H9 (cell line): ENCODE data around the gene TADA2B. TPM values are rescaled to one million over a fixed set of nuclear protein-coding genes. Genes with fewer than 3 reads are reported as not detected.

Source experiments
- DNase-seq: peaks from one replicate; pipeline ENCODE4 v3.0.0-alpha.2; 2017
- H2AFZ ChIP-seq: one replicate; pipeline ENCODE4 v1.6.1; 2013; ENCODE audit warnings: mild to moderate bottlenecking, low read length, control low read depth, moderate library complexity
- H2AK5ac ChIP-seq: 2 replicates; pipeline ENCODE4 v1.6.1; 2013; ENCODE audit warnings: low read length, control low read depth, mixed read lengths; ENCODE audit not compliant: insufficient read length
- H2BK120ac ChIP-seq: one replicate; pipeline ENCODE4 v1.6.1; 2013; ENCODE audit warnings: low read depth, mild to moderate bottlenecking, low read length, control low read depth, inconsistent platforms; ENCODE audit not compliant: poor library complexity, severe bottlenecking
- H2BK12ac ChIP-seq: 2 replicates; pipeline ENCODE4 v1.6.1; 2013; ENCODE audit warnings: low read length, control low read depth, mixed read lengths, low read depth; ENCODE audit not compliant: insufficient read length
- H2BK15ac ChIP-seq: 2 replicates; pipeline ENCODE4 v1.6.1; 2013; ENCODE audit warnings: low read depth, low read length, control low read depth
- H2BK20ac ChIP-seq: one replicate; pipeline ENCODE4 v1.6.1; 2013; ENCODE audit warnings: low read depth, mild to moderate bottlenecking, low read length, control low read depth, inconsistent platforms; ENCODE audit not compliant: poor library complexity, severe bottlenecking
- H2BK5ac ChIP-seq: 2 replicates; pipeline ENCODE4 v1.6.1; 2013; ENCODE audit warnings: low read length, control low read depth, mixed read lengths; ENCODE audit not compliant: insufficient read length
- H3K14ac ChIP-seq: 2 replicates; pipeline ENCODE4 v1.6.1; 2013; ENCODE audit warnings: low read length, control low read depth; ENCODE audit not compliant: insufficient read depth
- H3K18ac ChIP-seq: 2 replicates; pipeline ENCODE4 v1.6.1; 2013; ENCODE audit warnings: low read depth, mild to moderate bottlenecking, mixed read lengths, low read length, control low read depth; ENCODE audit not compliant: insufficient read length
- H3K23ac ChIP-seq: 2 replicates; pipeline ENCODE4 v1.6.1; 2013; ENCODE audit warnings: low read length, control low read depth, mixed read lengths, low read depth; ENCODE audit not compliant: insufficient read length
- H3K23me2 ChIP-seq: 2 replicates; pipeline ENCODE4 v1.6.1; 2013; ENCODE audit warnings: low read depth, mild to moderate bottlenecking, mixed read lengths, low read length, control low read depth; ENCODE audit not compliant: insufficient read length, poor library complexity, severe bottlenecking
- H3K27ac ChIP-seq: 2 replicates; pipeline ENCODE4 v1.5.1; 2013; ENCODE audit warnings: low read length, control low read depth, mixed read lengths, low read depth; ENCODE audit not compliant: insufficient read length
- H3K27me3 ChIP-seq: 2 replicates; pipeline ENCODE4 v1.6.1; 2013; ENCODE audit warnings: low read length, control low read depth, inconsistent platforms; ENCODE audit not compliant: insufficient read depth
- H3K4ac ChIP-seq: 2 replicates; pipeline ENCODE4 v1.6.1; 2013; ENCODE audit warnings: low read depth, mild to moderate bottlenecking, control low read depth, inconsistent platforms, low read length, moderate library complexity
- H3K4me1 ChIP-seq: 2 replicates; pipeline ENCODE4 v1.6.1; 2013; ENCODE audit warnings: low read length, control low read depth, inconsistent platforms; ENCODE audit not compliant: insufficient read depth
- H3K4me2 ChIP-seq: 2 replicates; pipeline ENCODE4 v1.6.1; 2013; ENCODE audit warnings: low read length, control low read depth, mixed read lengths; ENCODE audit not compliant: insufficient read length, insufficient read depth
- H3K56ac ChIP-seq: 2 replicates; pipeline ENCODE4 v1.6.1; 2013; ENCODE audit warnings: low read depth, mild to moderate bottlenecking, mixed read lengths, low read length, control low read depth; ENCODE audit not compliant: insufficient read length
- H3K79me1 ChIP-seq: 2 replicates; pipeline ENCODE4 v1.6.1; 2013; ENCODE audit warnings: low read depth, mild to moderate bottlenecking, moderate library complexity, low read length, control low read depth, inconsistent platforms; ENCODE audit not compliant: insufficient read depth, poor library complexity, severe bottlenecking
- H3K79me2 ChIP-seq: 2 replicates; pipeline ENCODE4 v1.6.1; 2013; ENCODE audit warnings: low read length, control low read depth, inconsistent platforms; ENCODE audit not compliant: insufficient read depth
- H3K9ac ChIP-seq: 2 replicates; pipeline ENCODE4 v1.6.1; 2013; ENCODE audit warnings: low read length, control low read depth, mixed read lengths; ENCODE audit not compliant: insufficient read length; ENCODE audit errors: extremely low read depth
- H3K9me3 ChIP-seq: one replicate; pipeline ENCODE4 v1.6.1; 2013; ENCODE audit warnings: low read depth, low read length, inconsistent platforms; ENCODE audit not compliant: control insufficient read depth
- H3T11ph ChIP-seq: one replicate; pipeline ENCODE4 v1.6.1; 2013; ENCODE audit warnings: mild to moderate bottlenecking, low read length, control low read depth, inconsistent platforms
- H4K20me1 ChIP-seq: one replicate; pipeline ENCODE4 v1.6.1; 2013; ENCODE audit not compliant: control insufficient read depth, insufficient read length, insufficient read depth
- H4K5ac ChIP-seq: 2 replicates; pipeline ENCODE4 v1.6.1; 2013; ENCODE audit warnings: low read depth, mild to moderate bottlenecking, mixed read lengths, low read length, control low read depth; ENCODE audit not compliant: insufficient read length
- H4K8ac ChIP-seq: replicated peaks from 2 replicates; pipeline ENCODE4 v1.6.1; 2013; ENCODE audit warnings: low read length, control low read depth, mixed read lengths, low read depth; ENCODE audit not compliant: insufficient read length
- H4K91ac ChIP-seq: 2 replicates; pipeline ENCODE4 v1.6.1; 2013; ENCODE audit warnings: low read depth, mild to moderate bottlenecking, moderate library complexity, mixed read lengths, low read length, control low read depth; ENCODE audit not compliant: insufficient read length
- H3K27ac Mint-ChIP-seq, 3 experiments: 2 replicates in 2 of 3; 3 replicates in 1 of 3; pipeline ENCODE4 v1.8.0; 2020 to 2021; ENCODE audit warnings: mixed read lengths in 3 of 3, mild to moderate bottlenecking in 1 of 3, moderate library complexity in 1 of 3
- H3K27me3 Mint-ChIP-seq: 2 replicates; pipeline ENCODE4 v1.8.0; 2021; ENCODE audit warnings: low read depth, mild to moderate bottlenecking, moderate library complexity, mixed read lengths
- H3K36me3 Mint-ChIP-seq, 3 experiments: 2 replicates in 2 of 3; 3 replicates in 1 of 3; pipeline ENCODE4 v1.8.0; 2020 to 2021; ENCODE audit warnings: low read depth in 3 of 3, mixed read lengths in 3 of 3; ENCODE audit not compliant: insufficient read depth in 1 of 3
- H3K4me1 Mint-ChIP-seq, 2 experiments: 2 replicates each; pipeline ENCODE4 v1.8.0; 2020; ENCODE audit warnings: mixed read lengths in 2 of 2
- H3K4me3 Mint-ChIP-seq, 2 experiments: 2 replicates in 1 of 2; 3 replicates in 1 of 2; pipeline ENCODE4 v1.8.0; 2020 to 2021; ENCODE audit warnings: mild to moderate bottlenecking in 2 of 2, mixed read lengths in 2 of 2, moderate library complexity in 1 of 2
- H3K9me3 Mint-ChIP-seq, 2 experiments: 2 replicates in 1 of 2; 3 replicates in 1 of 2; pipeline ENCODE4 v1.8.0; 2020; ENCODE audit warnings: mild to moderate bottlenecking in 2 of 2, mixed read lengths in 2 of 2, moderate library complexity in 1 of 2
- WGBS: extraction: QIAGEN DNeasy Blood & Tissue Kit; methylation state at CpG from one replicate; pipeline ENCODE4 v1.1.7; 2013; ENCODE audit warnings: missing lambda C conversion rate, low lambda C conversion rate, mixed read lengths; ENCODE audit not compliant: insufficient read length; ENCODE audit errors: extremely low coverage; 5-methylcytosine and 5-hydroxymethylcytosine counted together
- total RNA-seq: library from RNA; stranded (reverse); gene quantifications from 2 replicates; pipeline ENCODE4 v1.2.1, GENCODE V29; 2021
- TF ChIP-seq, protein P1 (sequence below): fragments of 200-600 bp; sonication (generic); conservative IDR thresholded peaks from 3 replicates; pipeline ENCODE4 v1.8.0; 2021; ENCODE audit warnings: antibody characterized with exemption, mild to moderate bottlenecking

Gene TADA2B
- total RNA-seq, 1 experiment from 2014 or later = 14.0 TPM

DNA sequence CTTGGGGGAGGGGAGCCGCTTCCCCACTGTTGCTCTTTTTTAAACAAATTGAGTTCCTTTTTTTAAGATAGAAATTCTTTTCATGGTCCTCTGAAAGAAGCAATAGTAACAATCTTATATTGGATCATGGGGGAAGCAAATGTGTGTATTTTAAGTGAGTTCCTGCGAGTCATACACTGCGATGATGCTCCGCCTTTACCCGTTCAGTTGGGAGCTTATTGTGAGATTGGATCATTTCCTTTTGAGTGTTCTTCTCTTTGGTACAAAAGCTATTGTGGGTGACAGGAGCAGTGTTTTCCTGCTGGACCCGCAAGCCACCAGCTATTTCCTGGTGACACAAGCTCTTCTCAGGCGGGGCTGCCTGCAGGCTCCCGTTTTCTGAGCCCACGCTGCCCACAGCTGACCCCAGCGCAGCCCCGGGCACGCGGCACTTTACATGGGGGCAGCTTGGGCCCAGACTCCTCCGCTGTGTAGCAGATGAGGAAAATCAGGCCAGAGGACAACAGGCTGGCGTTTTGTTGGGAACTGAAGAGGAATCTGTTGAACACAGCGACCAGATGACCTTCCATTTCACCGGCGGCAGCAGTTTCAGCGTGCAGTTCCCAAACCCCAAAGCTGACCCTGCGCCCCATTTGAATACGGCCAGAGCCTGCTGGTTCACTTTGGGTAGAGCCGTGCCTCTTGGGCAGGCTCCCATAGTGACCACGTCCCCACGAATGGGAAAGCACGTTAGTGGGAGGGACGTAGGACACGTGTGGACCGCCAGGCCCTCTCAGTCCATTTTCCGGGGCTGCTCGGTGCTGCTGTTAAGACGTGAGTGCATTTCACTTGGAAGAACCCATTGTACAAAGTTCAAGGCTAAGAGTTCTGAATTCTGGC lies 12.2 kb downstream of the TADA2B start:
- Histone ChIP-seq H2BK120ac (no peak overlapping the region), H2AFZ (no peak overlapping the region), H3K27me3 (no peaks in the 10 kb centered on the region), H4K8ac (no peak overlapping the region), H3K56ac (no peak overlapping the region), H3K23ac (no peak overlapping the region), H2BK5ac (no peak overlapping the region), H2AK5ac (no peak overlapping the region), H4K20me1 (no peaks in the 10 kb centered on the region), H4K5ac (no peak overlapping the region), H3K27ac (no peak overlapping the region), H3K14ac (no peak overlapping the region), H3K23me2 (no peaks in the 10 kb centered on the region), H2BK15ac (no peak overlapping the region), H3K4me1 (no peaks in the 10 kb centered on the region), H4K91ac (no peak overlapping the region), H2BK20ac (no peak overlapping the region), H2BK12ac (no peak overlapping the region), H3T11ph (no peak overlapping the region), H3K79me1 (no peaks in the 10 kb centered on the region), H3K4me2 (no peak overlapping the region), H3K79me2 (no peaks in the 10 kb centered on the region), H3K9ac (no peak overlapping the region), H3K9me3 (no peaks in the 10 kb centered on the region), H3K18ac (no peak overlapping the region), H3K4ac (no peak overlapping the region)
- Mint-ChIP-seq H3K36me3 (peaks cover 9 to 41% (median 34%) of the 10 kb centered on the region in 3 experiments; a peak in 6 of 7 replicates), H3K27me3 (no peaks in the 10 kb centered on the region), H3K4me1 (peaks cover 5 to 11% of the 10 kb centered on the region in 2 experiments; a peak in 3 of 4 replicates), H3K27ac (peak overlapping the region in 2 of 3 experiments; percentile 13 to 57; a peak in 3 of 7 replicates), H3K4me3 (no peak overlapping the region), H3K9me3 (no peaks in the 10 kb centered on the region)
- no peak for DNase-seq
- TF ChIP-seq, protein P1, sequence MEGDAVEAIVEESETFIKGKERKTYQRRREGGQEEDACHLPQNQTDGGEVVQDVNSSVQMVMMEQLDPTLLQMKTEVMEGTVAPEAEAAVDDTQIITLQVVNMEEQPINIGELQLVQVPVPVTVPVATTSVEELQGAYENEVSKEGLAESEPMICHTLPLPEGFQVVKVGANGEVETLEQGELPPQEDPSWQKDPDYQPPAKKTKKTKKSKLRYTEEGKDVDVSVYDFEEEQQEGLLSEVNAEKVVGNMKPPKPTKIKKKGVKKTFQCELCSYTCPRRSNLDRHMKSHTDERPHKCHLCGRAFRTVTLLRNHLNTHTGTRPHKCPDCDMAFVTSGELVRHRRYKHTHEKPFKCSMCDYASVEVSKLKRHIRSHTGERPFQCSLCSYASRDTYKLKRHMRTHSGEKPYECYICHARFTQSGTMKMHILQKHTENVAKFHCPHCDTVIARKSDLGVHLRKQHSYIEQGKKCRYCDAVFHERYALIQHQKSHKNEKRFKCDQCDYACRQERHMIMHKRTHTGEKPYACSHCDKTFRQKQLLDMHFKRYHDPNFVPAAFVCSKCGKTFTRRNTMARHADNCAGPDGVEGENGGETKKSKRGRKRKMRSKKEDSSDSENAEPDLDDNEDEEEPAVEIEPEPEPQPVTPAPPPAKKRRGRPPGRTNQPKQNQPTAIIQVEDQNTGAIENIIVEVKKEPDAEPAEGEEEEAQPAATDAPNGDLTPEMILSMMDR = no peak
- no CpG with 5 or more reads among the region's 31 CpGs for WGBS
